Body of pancreas (tissue), 4 donors: ENCODE data around the gene MGLL. TPM values are rescaled to one million over a fixed set of nuclear protein-coding genes. Genes with fewer than 3 reads are reported as not detected.
A peak's percentile ranks its signal among the peaks of the same experiment; 100 is the strongest.

Experiments used
- ATAC-seq: fragments of 150-250 bp; one replicate; pipeline ENCODE4 v1.9.1; 2016
- DNase-seq, 4 donors: peaks; one replicate each; pipeline ENCODE4 v3.0.0-alpha.2; 2019
- H3K27ac ChIP-seq, 4 donors: fragments of 200-600 bp; sonication (generic); 1 replicate in 3 of 4; 2 replicates in 1 of 4; pipeline versions ENCODE4 v1.5.1 to v1.6.1; 2016 to 2019; ENCODE audit warnings: mild to moderate bottlenecking in 1 of 4, mixed read lengths in 1 of 4, moderate library complexity in 1 of 4
- H3K27me3 ChIP-seq, 2 donors: fragments of 200-600 bp; sonication (generic); one replicate each; pipeline ENCODE4 v1.6.0; 2016; ENCODE audit warnings: mild to moderate bottlenecking in 1 of 2
- H3K36me3 ChIP-seq, 2 donors: fragments of 200-600 bp; sonication (generic); replicated peaks in 1 of 2; 2 replicates each; pipeline ENCODE4 v1.5.1; 2016; ENCODE audit warnings: low read depth in 2 of 2; ENCODE audit not compliant: insufficient read depth in 1 of 2
- H3K4me1 ChIP-seq: fragments of 200-600 bp; sonication (generic); one replicate; pipeline ENCODE4 v1.6.0; 2016
- H3K4me3 ChIP-seq, 2 donors: fragments of 200-600 bp; sonication (generic); 1 replicate in 1 of 2; 2 replicates in 1 of 2; pipeline ENCODE4 v1.5.1; 2016 to 2019
- H3K9me3 ChIP-seq, 3 donors: fragments of 200-600 bp; sonication (generic); 1 replicate in 2 of 3; 2 replicates in 1 of 3; pipeline ENCODE4 v1.5.1; 2016
- POLR2A ChIP-seq, 3 donors: fragments of 450-650 bp; IDR thresholded peaks; one replicate each; pipeline ENCODE4 v1.6.1; 2016; ENCODE audit warnings: antibody characterized with exemption in 3 of 3, mild to moderate bottlenecking in 2 of 3
- WGBS, 2 donors: methylation state at CpG; one replicate each; pipeline ENCODE4 v1.1.5; 2017; 5-methylcytosine and 5-hydroxymethylcytosine counted together
- intact Hi-C: fragments of 100-400 bp; cut with DNase I; formaldehyde crosslinking; loops from one replicate; pipeline ENCODE4 v1.15.1; 2023
- total RNA-seq, 2 donors: library from RNA; depleted of rRNA; stranded (reverse); fragments of >200 nt; gene quantifications; one replicate each; pipeline ENCODE4 v1.1.0, GENCODE V29; 2016
- TF ChIP-seq, protein P1 (sequence below), 7 experiments: fragments of 450-650 bp in 4 of 7; fragments of 200-600 bp in 3 of 7; sonication (generic) in 3 of 7; IDR thresholded peaks; one replicate each; pipeline ENCODE4 v1.5.1; 2016 to 2019; ENCODE audit warnings: antibody characterized with exemption in 7 of 7

Gene MGLL
- total RNA-seq, 2 donors from 2014 or later: 14.8 to 20.2 TPM

DNA sequence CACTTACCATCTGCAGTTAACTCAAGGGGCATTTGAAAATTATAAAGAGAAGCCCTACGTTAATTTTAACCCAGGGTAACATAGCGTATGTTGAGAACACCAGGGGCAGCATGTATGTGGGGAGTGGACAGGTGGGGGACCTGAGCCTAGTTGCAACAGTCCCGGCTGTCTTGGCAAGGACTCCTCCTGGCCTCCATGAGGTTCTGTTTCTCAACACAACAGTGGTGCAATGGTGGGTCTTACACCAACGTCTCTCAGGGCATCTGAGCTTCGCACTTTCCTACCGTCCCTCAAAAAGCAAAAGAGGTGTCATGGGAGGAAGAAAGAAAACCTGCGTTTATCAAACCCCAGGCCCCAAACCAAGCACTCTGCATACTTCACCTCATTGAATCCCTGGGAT, 50.6 kb downstream of the MGLL start:
- Histone ChIP-seq H3K27me3 (no peaks in the 10 kb centered on the region), H3K4me1 (peaks cover 13% of the 10 kb centered on the region), H3K9me3 (peaks cover 0 to 6% (median 0%) of the 10 kb centered on the region in 3 donors), H3K4me3 (no peak overlapping the region), H3K27ac (no peak overlapping the region), H3K36me3 (no peaks in the 10 kb centered on the region)
- no peak for DNase-seq
- 80 to 82% methylated on average over 7 of the region's 7 CpGs for WGBS, 2 donors
- intact Hi-C loops: no loop called here
- TF ChIP-seq, protein P1, sequence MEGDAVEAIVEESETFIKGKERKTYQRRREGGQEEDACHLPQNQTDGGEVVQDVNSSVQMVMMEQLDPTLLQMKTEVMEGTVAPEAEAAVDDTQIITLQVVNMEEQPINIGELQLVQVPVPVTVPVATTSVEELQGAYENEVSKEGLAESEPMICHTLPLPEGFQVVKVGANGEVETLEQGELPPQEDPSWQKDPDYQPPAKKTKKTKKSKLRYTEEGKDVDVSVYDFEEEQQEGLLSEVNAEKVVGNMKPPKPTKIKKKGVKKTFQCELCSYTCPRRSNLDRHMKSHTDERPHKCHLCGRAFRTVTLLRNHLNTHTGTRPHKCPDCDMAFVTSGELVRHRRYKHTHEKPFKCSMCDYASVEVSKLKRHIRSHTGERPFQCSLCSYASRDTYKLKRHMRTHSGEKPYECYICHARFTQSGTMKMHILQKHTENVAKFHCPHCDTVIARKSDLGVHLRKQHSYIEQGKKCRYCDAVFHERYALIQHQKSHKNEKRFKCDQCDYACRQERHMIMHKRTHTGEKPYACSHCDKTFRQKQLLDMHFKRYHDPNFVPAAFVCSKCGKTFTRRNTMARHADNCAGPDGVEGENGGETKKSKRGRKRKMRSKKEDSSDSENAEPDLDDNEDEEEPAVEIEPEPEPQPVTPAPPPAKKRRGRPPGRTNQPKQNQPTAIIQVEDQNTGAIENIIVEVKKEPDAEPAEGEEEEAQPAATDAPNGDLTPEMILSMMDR (IDR thresholded peaks at IDR 0.05): no peak
- TF ChIP-seq POLR2A (IDR thresholded peaks at IDR 0.05): no peak
- ATAC-seq: no peak

DNA sequence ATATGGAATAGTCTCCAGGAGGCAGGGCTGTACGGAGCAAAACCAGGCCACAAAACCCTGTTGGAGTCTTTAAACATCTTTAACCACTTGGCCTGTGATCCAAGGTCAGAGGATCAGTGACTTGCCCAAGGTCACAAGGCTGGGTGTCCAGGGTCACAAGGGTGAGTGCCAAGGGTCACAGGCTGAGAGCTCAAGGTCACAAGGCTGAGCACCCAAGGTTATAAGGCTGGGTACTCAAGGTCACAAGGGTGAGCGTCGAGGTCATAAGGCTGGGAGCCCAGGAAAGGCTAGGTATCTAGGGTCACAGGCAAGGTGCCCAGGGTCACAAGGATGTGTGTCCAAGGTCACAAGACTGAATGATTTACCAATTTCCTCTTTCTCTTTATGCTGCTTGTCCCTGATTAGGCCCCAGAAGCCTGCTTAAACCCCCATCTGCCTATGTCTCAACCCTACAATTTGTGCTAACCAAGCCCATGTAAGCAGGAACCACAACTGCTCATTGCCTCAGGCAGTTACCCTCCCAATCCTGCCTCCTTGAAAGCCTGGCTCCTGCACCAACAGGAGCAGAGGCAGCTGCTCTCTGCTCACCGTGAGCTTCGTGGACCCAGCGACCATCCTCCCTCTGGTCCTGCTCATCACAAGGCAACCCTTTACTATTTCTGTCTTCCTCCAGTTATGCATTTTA, 51.5 kb downstream of the MGLL start:
- no peak overlapping the region for H3K4me3 ChIP-seq
- ATAC-seq (no peak), DNase-seq (peak in 1 of 4 donors; percentile 39)
- intact Hi-C loops: no loop called here
- H3K4me1 ChIP-seq: peaks cover 15% of the 10 kb centered on the region
- peaks cover 0 to 6% (median 0%) of the 10 kb centered on the region in 3 donors for H3K9me3 ChIP-seq
- TF ChIP-seq POLR2A (IDR thresholded peaks at IDR 0.05): no peak
- TF ChIP-seq, protein P1 (IDR thresholded peaks at IDR 0.05): no peak
- no peaks in the 10 kb centered on the region for H3K27me3 ChIP-seq
- no peaks in the 10 kb centered on the region for H3K36me3 ChIP-seq
- no peak overlapping the region for H3K27ac ChIP-seq
- 72 to 97% methylated on average over 6 of the region's 6 CpGs for WGBS, 2 donors

DNA sequence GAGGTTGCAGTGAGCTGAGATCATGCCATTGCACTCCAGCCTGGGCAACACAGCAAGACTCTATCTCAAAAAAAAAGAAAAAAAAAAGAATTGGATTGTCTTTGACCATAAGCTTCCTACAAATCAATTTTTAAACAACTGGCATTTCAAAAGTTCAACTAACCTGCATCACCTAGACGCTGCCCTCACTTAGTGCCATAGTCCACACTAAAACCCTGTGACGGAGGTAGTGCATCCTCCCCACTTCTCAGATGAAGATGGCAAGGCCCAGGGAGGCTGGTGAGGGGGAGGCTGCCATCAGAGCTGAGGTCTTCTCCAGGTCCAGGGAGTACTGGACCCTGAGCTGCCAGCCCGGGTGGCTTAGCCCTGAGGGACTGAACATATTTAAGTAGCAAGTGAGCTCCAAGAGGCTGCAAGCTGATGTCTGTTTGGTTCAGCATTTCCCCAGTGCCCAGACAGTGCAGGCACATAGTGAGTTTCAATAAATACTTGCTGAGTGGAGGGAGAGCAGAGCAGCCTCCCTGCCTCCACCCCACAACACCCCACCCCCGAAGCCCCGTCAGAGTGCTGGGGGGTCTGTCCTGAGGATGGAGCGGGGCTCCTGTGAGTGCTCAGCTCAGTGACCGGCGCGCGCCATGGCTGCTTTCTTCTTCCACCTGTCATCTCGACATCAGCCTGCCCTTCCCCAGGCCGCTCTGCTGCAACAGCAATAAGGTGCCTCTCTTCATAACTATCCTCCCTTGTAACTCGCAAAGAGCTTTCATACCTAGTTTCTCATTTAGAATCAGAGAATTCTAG, 52.8 kb downstream of the MGLL start:
- Histone ChIP-seq H3K4me3 (no peak overlapping the region), H3K9me3 (peaks cover 0 to 6% (median 0%) of the 10 kb centered on the region in 3 donors), H3K4me1 (peaks cover 6% of the 10 kb centered on the region), H3K36me3 (no peaks in the 10 kb centered on the region), H3K27ac (no peak overlapping the region), H3K27me3 (no peaks in the 10 kb centered on the region)
- TF ChIP-seq, protein P1 (IDR thresholded peaks at IDR 0.05): no peak
- TF ChIP-seq POLR2A (IDR thresholded peaks at IDR 0.05): no peak
- intact Hi-C loops: no loop called here
- ATAC-seq (no peak), DNase-seq (no peak)
- 83 to 91% methylated on average over 13 of the region's 13 CpGs for WGBS, 2 donors

DNA sequence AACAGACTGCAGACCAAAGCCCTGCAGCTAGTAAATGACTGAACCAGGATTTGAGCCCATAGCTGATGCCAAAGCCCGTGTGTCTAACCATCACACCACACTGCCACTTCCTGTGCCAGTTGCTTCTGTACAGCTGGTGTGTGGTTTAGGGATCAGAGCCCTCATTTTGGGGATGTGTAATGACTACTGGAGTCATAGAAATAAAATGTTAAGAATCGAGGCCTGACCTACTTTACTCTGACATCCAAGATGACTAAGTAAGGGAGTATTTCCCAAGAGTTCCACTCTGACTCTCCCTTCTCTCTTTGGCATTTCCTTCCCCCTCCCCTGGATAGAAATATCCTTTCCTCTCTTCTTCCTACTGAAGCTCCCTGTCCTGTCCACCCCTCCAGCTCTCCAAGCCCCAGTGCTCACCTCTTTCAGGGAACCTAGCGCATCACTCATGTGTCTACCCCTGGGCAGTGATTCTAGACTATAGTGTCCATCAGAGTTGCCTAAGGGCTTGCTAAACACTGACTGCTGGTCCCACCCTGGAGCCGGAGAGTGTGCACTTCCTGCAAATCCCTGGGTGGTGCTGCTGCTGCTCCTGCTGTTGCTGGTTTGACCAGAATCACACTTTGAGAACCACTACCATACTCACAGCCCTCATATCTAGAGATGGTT, 53.8 kb downstream of the MGLL start:
- Histone ChIP-seq H3K4me3 (no peak overlapping the region), H3K36me3 (no peaks in the 10 kb centered on the region), H3K4me1 (peaks cover 6% of the 10 kb centered on the region), H3K27me3 (no peaks in the 10 kb centered on the region), H3K27ac (peak overlapping the region in 2 of 4 donors; percentile 22 to 34), H3K9me3 (peaks cover 0 to 6% (median 0%) of the 10 kb centered on the region in 3 donors)
- no peak for TF ChIP-seq POLR2A (IDR thresholded peaks at IDR 0.05)
- TF ChIP-seq, protein P1 (IDR thresholded peaks at IDR 0.05): no peak
- peak; percentile 59 for ATAC-seq
- DNase-seq: no peak
- intact Hi-C loops: no loop called here
- WGBS, 2 donors: 62 to 73% methylated on average over 4 of the region's 4 CpGs
